ENCODE data around the gene OXSM. TPM values are rescaled to one million over a fixed set of nuclear protein-coding genes. Genes with fewer than 3 reads are reported as not detected.

Gene OXSM
- total and polyA plus RNA-seq, 2 donors (not counting 3 experiments of a cell fraction or from before 2014, with no cell fraction given): 8.1 to 9.0 TPM

GRCh38 chr3:25817107-25817506, 27.2 kb downstream of the OXSM start:
- no peaks in the 10 kb centered on the region for H3K79me2 ChIP-seq (ENCODE audit: control insufficient read depth, insufficient read depth, low read length)
- no peaks in the 10 kb centered on the region for H3K9me1 ChIP-seq (replicated peaks; ENCODE audit: control insufficient read depth, extremely low read depth, insufficient read depth, low read length)
- POLR2A ChIA-PET: no interaction called here
- H3K9ac ChIP-seq (replicated peaks; ENCODE audit: extremely low read depth, insufficient read depth, low read length): no peak overlapping the region
- H3K4me1 ChIP-seq (ENCODE audit: control insufficient read depth, extremely low read depth, insufficient read depth, low read length): peaks cover 3% of the 10 kb centered on the region
- H2AFZ ChIP-seq (ENCODE audit: low read depth, low read length): no peak overlapping the region
- dilution Hi-C loops (cut with MboI; ENCODE audit: extremely low pct_ligation_motif_present, low sequenced_read_pairs): no loop called here
- CTCF ChIA-PET: no interaction called here
- no TSS peak for BruUV-seq (replicated peaks)
- TF ChIP-seq CTCF (IDR thresholded peaks at IDR 0.05; ENCODE audit: extremely low read depth in 1 of 2, insufficient read depth in 1 of 2, low read depth in 1 of 2, low read length in 2 of 2): no peak
- no peak for TF ChIP-seq POLR2A (IDR thresholded peaks at IDR 0.05; ENCODE audit: low read depth, low read length)
- no peak for TF ChIP-seq MAX (IDR thresholded peaks at IDR 0.05; ENCODE audit: insufficient read depth, insufficient read length)
- no peak for TF ChIP-seq EZH2 (IDR thresholded peaks at IDR 0.05; ENCODE audit: borderline replicate concordance, low read depth, low read length, severe bottlenecking)
- no peak for TF ChIP-seq GATA2 (IDR thresholded peaks at IDR 0.05; ENCODE audit: insufficient read depth, insufficient read length, low read depth, low read length)
- TF ChIP-seq POLR2AphosphoS5 (IDR thresholded peaks at IDR 0.05; ENCODE audit: insufficient read depth, low read depth, low read length): no peak
- no peak for TF ChIP-seq MYC (IDR thresholded peaks at IDR 0.05; ENCODE audit: low read depth, low read length)
- no peak for TF ChIP-seq FOS (IDR thresholded peaks at IDR 0.05; ENCODE audit: borderline replicate concordance, insufficient read depth, low read length)
- no peak for TF ChIP-seq JUN (IDR thresholded peaks at IDR 0.05; ENCODE audit: borderline replicate concordance, insufficient read depth, insufficient read length, low read depth)
- intact Hi-C loops (cut with micrococcal nuclease): no loop called here
- H3K27me3 ChIP-seq (ENCODE audit: control insufficient read depth in 2 of 2, insufficient read depth in 2 of 2, low read length in 2 of 2): peaks cover 0 to 2% of the 10 kb centered on the region in 2 experiments
- no peak for DNase-seq (ENCODE audit: low read depth, low spot score)
- H3K36me3 ChIP-seq (ENCODE audit: control insufficient read depth in 2 of 2, extremely low read depth in 1 of 2, insufficient read depth in 2 of 2, low read length in 2 of 2): no peaks in the 10 kb centered on the region
- H3K4me2 ChIP-seq (ENCODE audit: insufficient read depth, low read length): no peak overlapping the region
- no peak overlapping the region for H3K27ac ChIP-seq (ENCODE audit: insufficient read depth, low read depth, low read length)
- FAIRE-seq: no peak
- no peaks in the 10 kb centered on the region for H4K20me1 ChIP-seq (replicated peaks; ENCODE audit: control insufficient read depth, extremely low read depth, insufficient read depth, low read length)
- H3K9me3 ChIP-seq (replicated peaks; ENCODE audit: control insufficient read depth, insufficient read depth, low read length): no peaks in the 10 kb centered on the region
- H3K4me3 ChIP-seq (replicated peaks in 1 of 3; ENCODE audit: insufficient read depth in 1 of 3, low read depth in 1 of 3, low read length in 3 of 3): no peak overlapping the region

Measured in endothelial cell of umbilical vein (primary cell).